Endodermal cell (in vitro differentiated cells): ENCODE measurements around the gene RADIL. TPM values are rescaled to one million over a fixed set of nuclear protein-coding genes. Genes with fewer than 3 reads are reported as not detected.

Experiments
- DNase-seq: peaks from one replicate; pipeline ENCODE4 v3.0.0-alpha.2; 2017
- H3K27ac ChIP-seq: 2 replicates; pipeline ENCODE4 v1.5.1; 2013; ENCODE audit warnings: mild to moderate bottlenecking, low read depth, low read length, moderate library complexity
- H3K27me3 ChIP-seq: 2 replicates; pipeline ENCODE4 v1.6.1; 2013; ENCODE audit warnings: mild to moderate bottlenecking, low read length, moderate library complexity; ENCODE audit not compliant: insufficient read depth, control insufficient read depth, poor library complexity, severe bottlenecking
- H3K36me3 ChIP-seq: 2 replicates; pipeline ENCODE4 v1.7.0; 2013; ENCODE audit warnings: mild to moderate bottlenecking, low read length, moderate library complexity; ENCODE audit not compliant: control insufficient read depth, insufficient read depth
- H3K4me1 ChIP-seq: one replicate; pipeline ENCODE4 v1.7.0; 2013; ENCODE audit warnings: low read length; ENCODE audit not compliant: control insufficient read depth, insufficient read depth
- H3K4me3 ChIP-seq: 2 replicates; pipeline ENCODE4 v1.5.1; 2013; ENCODE audit warnings: mild to moderate bottlenecking, low read length, moderate library complexity
- H3K9ac ChIP-seq: 2 replicates; pipeline ENCODE4 v1.6.1; 2013; ENCODE audit warnings: mild to moderate bottlenecking, low read length, moderate library complexity; ENCODE audit not compliant: poor library complexity, severe bottlenecking; ENCODE audit errors: extremely low read depth
- H3K9me3 ChIP-seq: 2 replicates; pipeline ENCODE4 v1.6.1; 2013; ENCODE audit warnings: mild to moderate bottlenecking, low read length, moderate library complexity; ENCODE audit not compliant: control insufficient read depth
- H3K27ac Mint-ChIP-seq: 2 replicates; pipeline ENCODE4 v1.8.0; 2020; ENCODE audit warnings: mixed read lengths
- H3K27me3 Mint-ChIP-seq: 2 replicates; pipeline ENCODE4 v1.8.0; 2021; ENCODE audit warnings: mild to moderate bottlenecking, mixed read lengths; ENCODE audit not compliant: insufficient read depth
- H3K36me3 Mint-ChIP-seq: 2 replicates; pipeline ENCODE4 v1.8.0; 2020; ENCODE audit warnings: low read depth, mixed read lengths
- H3K4me1 Mint-ChIP-seq: 2 replicates; pipeline ENCODE4 v1.8.0; 2020; ENCODE audit warnings: mixed read lengths
- H3K4me3 Mint-ChIP-seq: 2 replicates; pipeline ENCODE4 v1.8.0; 2020; ENCODE audit warnings: mild to moderate bottlenecking, moderate library complexity, mixed read lengths
- H3K9me3 Mint-ChIP-seq: 2 replicates; pipeline ENCODE4 v1.8.0; 2020; ENCODE audit warnings: mild to moderate bottlenecking, mixed read lengths
- WGBS, 2 experiments: methylation state at CpG; one replicate each; pipeline versions ENCODE4 v1.1.5 to v1.1.7; 2013; ENCODE audit warnings: missing lambda C conversion rate in 2 of 2, mixed read lengths in 1 of 2; ENCODE audit not compliant: insufficient coverage in 1 of 2, insufficient read length in 1 of 2; 5-methylcytosine and 5-hydroxymethylcytosine counted together
- total RNA-seq, 2 donors: library from RNA; stranded (reverse); fragmentation: NEBNext Ultra II Directional in 1 of 2; extraction: Animal tissue kit (Norgen Biotek cat#: 25700) in 1 of 2; gene quantifications; 2 replicates in 1 of 2; 3 replicates in 1 of 2; pipeline ENCODE4 v1.2.1, GENCODE V29; 2021
- TF ChIP-seq, protein P1 (sequence below): fragments of 200-600 bp; sonication (generic); conservative IDR thresholded peaks from 2 replicates; pipeline ENCODE4 v1.5.0; 2021; ENCODE audit warnings: antibody characterized with exemption, mild to moderate bottlenecking

The RADIL gene
- total RNA-seq, 2 donors from 2014 or later = 34.9 to 47.6 TPM

DNA sequence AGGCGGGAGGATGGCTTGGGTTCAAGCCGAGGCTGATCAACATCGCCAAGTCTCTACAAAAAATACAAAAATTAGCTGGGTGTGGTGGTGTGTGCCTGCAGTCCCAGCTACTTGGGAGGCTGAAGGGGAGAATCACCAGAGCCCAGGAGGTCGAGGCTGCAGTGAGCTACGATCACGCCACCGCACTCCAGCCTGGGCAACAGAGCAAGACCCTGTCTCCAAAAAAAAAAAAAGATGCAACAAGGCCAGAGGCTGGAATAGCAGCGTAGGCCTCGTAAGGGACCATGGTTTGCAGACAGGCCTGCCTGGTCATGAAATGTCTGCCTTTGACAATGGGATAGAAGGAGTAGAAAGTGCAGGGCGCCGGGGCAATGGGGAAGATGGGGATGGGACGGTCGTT, 41.7 kb downstream of the RADIL start:
- no peak for DNase-seq
- no peak overlapping the region for H3K9ac ChIP-seq
- H3K9me3 Mint-ChIP-seq = no peaks in the 10 kb centered on the region
- H3K27ac Mint-ChIP-seq = no peak overlapping the region
- H3K4me1 ChIP-seq = peaks cover 10% of the 10 kb centered on the region
- H3K27me3 ChIP-seq = no peaks in the 10 kb centered on the region
- H3K4me1 Mint-ChIP-seq = peaks cover 20% of the 10 kb centered on the region
- no peaks in the 10 kb centered on the region for H3K27me3 Mint-ChIP-seq
- no peak overlapping the region for H3K27ac ChIP-seq
- no peak overlapping the region for H3K4me3 Mint-ChIP-seq
- H3K4me3 ChIP-seq = no peak overlapping the region
- H3K36me3 Mint-ChIP-seq = peaks cover 8% of the 10 kb centered on the region
- WGBS, 2 experiments = 86 to 96% methylated on average over 4 to 13 of the region's 13 CpGs
- no peaks in the 10 kb centered on the region for H3K36me3 ChIP-seq
- TF ChIP-seq, protein P1, sequence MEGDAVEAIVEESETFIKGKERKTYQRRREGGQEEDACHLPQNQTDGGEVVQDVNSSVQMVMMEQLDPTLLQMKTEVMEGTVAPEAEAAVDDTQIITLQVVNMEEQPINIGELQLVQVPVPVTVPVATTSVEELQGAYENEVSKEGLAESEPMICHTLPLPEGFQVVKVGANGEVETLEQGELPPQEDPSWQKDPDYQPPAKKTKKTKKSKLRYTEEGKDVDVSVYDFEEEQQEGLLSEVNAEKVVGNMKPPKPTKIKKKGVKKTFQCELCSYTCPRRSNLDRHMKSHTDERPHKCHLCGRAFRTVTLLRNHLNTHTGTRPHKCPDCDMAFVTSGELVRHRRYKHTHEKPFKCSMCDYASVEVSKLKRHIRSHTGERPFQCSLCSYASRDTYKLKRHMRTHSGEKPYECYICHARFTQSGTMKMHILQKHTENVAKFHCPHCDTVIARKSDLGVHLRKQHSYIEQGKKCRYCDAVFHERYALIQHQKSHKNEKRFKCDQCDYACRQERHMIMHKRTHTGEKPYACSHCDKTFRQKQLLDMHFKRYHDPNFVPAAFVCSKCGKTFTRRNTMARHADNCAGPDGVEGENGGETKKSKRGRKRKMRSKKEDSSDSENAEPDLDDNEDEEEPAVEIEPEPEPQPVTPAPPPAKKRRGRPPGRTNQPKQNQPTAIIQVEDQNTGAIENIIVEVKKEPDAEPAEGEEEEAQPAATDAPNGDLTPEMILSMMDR = no peak
- no peaks in the 10 kb centered on the region for H3K9me3 ChIP-seq

DNA sequence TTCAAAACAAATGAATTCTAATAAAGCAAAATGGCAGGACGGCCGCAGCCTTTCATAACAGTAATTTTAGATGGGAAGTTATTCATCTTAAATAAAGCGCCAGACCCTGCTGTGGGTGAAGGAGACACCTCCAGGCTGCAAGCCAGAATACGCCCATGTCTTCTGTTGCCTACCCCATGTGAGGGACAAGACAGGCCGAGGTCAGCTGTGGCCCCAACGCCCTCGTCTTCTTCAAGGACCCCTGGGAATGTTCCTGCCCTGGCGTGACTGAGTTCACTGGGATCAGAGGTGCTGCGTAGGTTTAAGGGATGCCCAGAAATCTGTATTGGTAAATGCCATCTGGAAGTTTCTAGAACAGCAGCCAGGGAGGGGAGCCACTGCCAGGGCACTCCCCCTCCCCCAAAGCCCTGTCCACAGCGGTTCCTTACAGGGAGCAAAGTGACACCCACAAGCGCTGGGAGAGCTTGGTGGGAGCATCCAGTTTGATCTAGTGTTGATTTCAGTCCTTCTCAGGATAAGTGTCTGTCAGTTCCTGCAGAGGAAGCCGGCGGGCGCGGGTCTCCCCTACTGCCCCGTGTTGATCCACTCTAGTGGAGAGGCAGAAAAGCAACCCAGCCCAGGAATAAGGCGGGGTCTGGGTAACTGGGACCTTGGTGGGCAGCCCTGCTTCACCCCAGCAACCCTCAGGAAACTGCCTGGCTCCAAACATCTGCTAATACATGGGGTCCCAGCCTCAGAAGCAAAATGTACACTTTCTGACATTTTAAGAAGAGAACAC, 42.3 kb downstream of the RADIL start:
- H3K4me3 Mint-ChIP-seq = no peak overlapping the region
- no peaks in the 10 kb centered on the region for H3K36me3 ChIP-seq
- H3K27ac ChIP-seq = no peak overlapping the region
- WGBS, 2 experiments = 95 to 98% methylated on average over 10 to 17 of the region's 17 CpGs
- H3K4me1 Mint-ChIP-seq = peaks cover 20% of the 10 kb centered on the region
- no peak overlapping the region for H3K4me3 ChIP-seq
- DNase-seq = no peak
- no peaks in the 10 kb centered on the region for H3K27me3 Mint-ChIP-seq
- H3K27ac Mint-ChIP-seq = no peak overlapping the region
- peaks cover 8% of the 10 kb centered on the region for H3K36me3 Mint-ChIP-seq
- H3K27me3 ChIP-seq = no peaks in the 10 kb centered on the region
- H3K9me3 ChIP-seq = no peaks in the 10 kb centered on the region
- no peaks in the 10 kb centered on the region for H3K9me3 Mint-ChIP-seq
- peaks cover 10% of the 10 kb centered on the region for H3K4me1 ChIP-seq
- H3K9ac ChIP-seq = no peak overlapping the region
- TF ChIP-seq, protein P1 = no peak

DNA sequence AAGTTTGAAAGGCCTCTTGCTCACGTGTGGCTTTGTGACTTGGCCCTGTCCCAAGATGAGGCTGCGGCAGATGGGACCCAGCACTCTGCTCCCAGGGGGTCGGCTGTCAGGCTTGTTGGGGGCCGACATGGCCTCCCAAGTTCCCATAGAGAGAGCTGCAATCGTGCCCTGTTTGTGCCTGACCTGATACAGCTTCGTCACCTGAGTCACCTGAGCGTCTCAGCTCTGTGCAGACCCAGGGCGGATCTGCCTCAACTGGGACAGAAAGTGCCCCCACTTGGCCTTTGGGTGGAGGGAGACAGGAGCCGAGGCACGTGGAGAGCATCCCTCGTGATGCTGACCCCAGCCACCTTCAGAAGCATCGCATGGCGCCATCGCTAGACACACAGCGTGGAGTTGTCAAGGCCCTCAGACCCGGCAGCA, 43.4 kb downstream of the RADIL start:
- Histone ChIP-seq H3K9ac (no peak overlapping the region), H3K36me3 (no peaks in the 10 kb centered on the region), H3K4me1 (peaks cover 6% of the 10 kb centered on the region), H3K27me3 (no peaks in the 10 kb centered on the region), H3K9me3 (no peaks in the 10 kb centered on the region), H3K27ac (no peak overlapping the region), H3K4me3 (no peak overlapping the region)
- Mint-ChIP-seq H3K36me3 (peaks cover 10% of the 10 kb centered on the region), H3K4me1 (peaks cover 15% of the 10 kb centered on the region), H3K4me3 (no peak overlapping the region), H3K9me3 (no peaks in the 10 kb centered on the region), H3K27me3 (no peaks in the 10 kb centered on the region), H3K27ac (no peak overlapping the region)
- no peak for DNase-seq
- 95% methylated on average over 8 to 16 of the region's 16 CpGs for WGBS, 2 experiments
- TF ChIP-seq, protein P1 = no peak
